GM19240 (cell line): ENCODE data around the gene PSMG1.

ENCODE experiments used
- DNase-seq: peaks from one replicate; pipeline ENCODE4 v3.0.0; 2011; ENCODE audit warnings: low spot score; ENCODE audit not compliant: insufficient read length

Gene PSMG1

DNA sequence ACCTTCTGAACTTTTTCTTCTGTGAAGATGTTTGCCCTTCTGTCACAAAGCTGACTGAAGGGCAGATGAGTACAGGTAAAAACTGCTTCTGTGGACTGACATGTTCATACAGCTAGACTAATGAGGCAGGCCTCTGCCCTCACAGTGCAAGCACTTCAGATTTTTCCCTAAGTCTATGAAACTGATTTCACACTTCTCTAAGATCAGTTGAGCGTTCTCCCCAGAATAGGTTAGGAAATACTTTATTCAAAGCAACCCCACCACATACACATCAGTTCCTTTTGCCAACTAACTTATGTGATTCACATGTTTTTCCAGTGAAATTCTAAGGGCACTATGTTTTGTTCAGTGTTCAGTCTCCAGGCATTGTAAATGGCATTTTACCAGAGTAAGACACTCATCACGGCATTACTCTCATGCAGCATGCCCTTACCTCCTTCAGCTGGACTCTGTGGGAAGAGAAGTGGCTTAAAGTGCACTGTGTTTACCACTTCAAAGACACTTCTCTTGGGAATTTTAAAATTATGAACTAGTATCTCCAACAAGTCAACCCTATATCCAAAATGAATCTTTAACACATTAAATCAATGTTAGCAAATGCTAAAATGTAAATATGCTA, 5.4 kb upstream of the PSMG1 start:
- DNase-seq = no peak

GRCh38 chr21:39187141-39187540, 3.9 kb upstream of the PSMG1 start:
- no peak for DNase-seq

GRCh38 chr21:39186676-39187075, 3.4 kb upstream of the PSMG1 start:
- no peak for DNase-seq

DNA sequence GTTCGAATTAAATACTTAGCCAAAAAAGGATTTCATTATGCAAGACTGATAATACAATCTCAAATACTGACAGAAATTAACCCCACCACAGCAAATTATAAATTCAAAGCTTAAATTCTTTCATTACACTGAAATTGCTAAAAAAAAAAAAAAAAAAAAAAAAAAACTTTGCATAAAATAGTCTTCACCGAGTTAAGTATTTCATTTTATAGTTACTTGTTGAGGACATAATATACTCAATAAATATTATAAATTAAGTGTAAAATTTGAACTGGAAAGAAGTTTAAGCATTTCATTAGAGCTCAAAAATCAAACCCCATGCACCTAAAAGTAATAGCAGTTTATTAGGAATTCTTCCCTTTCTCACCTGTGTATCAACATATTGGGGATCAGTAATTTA, 1.9 kb upstream of the PSMG1 start:
- DNase-seq = no peak

DNA sequence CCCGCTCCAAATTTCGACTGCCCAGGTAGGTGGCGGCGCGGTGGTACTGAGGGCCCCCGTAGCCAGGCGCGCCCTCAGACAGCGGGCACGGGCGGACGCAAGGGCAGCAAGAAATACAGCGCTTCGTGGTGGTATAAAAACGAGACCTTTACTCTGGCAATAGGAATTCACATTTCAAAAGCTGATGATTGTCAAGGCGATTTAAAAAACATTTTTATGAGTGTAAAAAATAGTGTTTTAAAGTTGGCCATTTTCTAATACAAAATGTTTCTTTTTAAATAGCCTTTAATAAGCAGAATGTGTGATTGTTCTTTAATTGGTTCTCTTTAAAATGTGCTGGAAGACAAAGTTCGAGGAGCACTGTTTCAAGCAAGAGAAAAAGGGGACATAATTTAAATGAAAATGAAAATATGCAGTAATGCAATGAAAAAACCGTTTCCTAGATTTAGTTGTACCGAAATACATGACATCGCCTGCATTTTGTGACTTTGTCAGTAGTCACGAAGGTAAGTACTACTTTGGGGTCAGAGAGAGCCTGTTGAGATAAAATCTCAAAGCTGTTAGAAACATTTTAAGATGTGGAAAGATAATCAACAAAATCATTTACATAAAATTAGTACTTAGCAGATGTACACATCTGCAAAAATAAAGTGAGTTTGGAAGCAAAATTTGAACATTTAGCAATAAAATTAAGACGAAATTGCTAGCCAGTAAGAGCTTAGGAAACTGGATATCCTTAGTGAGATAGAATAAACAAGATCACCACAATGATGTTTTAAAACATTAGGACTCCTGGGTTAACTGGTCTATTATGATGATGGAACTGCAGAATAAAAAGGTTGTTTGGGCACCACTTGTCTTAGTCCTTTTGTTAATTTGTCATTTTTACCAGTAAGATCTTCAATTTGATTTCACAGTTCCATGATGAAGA, 1.1 kb upstream of the PSMG1 start:
- no peak for DNase-seq

- DNase-seq = no peak
These were observed 573 bp downstream of the PSMG1 start for GRCh38 chr21:39182484-39183271.

DNA sequence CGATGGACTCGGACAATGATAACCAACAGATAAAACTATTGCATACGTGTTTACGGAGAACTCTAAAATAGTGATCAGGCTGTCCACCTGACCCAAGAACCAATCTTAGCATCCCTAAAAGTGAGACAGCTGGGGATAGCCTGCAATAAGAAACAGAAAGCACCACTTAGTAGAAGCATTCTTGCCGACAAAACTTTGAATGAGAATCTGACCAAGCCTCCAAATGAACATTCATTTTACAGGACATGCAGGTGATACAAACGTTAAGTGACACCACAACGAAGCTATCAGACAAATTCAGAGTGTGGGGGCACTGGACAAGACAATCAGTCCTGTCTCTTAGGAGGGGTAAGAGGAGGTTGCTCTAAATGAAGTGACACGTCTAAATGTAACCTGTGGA, 1.2 kb downstream of the PSMG1 start:
- no peak for DNase-seq

DNA sequence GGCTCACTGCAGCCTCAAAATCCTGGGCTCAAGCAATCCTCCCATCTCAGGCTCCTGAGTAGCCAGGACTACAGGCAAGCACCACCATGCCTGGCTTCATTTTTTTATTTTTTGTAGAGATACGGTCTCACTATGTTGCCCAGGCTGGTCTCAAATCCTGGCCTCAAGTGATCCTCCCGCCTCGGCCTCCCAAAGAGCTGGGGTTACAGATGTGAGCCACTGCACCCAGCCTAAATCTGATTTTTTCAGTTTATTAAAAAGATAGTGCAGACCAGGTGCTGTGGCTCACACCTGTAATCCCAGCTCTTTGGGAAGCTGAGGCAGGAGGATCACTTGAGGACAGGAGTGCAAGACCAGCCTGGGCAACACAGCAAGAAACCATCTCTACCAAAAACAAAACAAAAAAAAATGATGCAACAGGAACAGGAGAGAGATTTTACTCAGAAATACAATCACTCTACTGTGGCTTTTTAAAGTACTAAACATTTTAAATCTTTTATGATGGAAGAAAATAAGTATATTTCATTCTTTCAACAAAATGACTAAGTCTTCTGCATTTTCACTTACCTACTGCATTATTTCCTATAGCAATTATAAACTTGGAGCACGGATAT, 1.9 kb downstream of the PSMG1 start:
- no peak for DNase-seq

DNA sequence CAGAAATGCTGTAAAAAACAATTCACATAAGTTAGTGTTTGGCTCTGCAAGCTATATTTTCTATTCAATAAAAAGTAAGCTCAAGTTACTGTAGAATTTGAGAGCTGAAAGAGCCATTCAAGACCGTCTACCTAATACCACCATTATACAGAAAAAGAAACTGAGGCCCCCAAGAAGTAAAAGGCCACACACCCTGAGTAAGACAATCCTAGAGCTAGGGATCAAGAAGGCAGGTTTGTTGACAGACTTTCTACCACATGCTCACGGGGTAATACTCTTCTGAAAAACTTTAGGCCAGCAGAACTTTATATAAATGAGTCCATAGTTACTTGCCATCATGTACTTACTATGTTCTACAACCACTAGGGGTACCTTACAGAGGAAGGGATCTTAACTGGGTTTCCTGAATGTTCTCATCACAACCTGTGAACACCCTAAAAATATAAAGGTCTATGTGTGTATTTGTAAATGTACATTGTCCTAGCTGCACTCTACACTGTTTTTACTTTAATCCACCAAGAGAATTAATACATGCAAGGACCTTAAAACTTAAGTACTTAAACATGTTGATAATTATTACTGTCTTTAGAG, 2.7 kb downstream of the PSMG1 start:
- DNase-seq = no peak

DNA sequence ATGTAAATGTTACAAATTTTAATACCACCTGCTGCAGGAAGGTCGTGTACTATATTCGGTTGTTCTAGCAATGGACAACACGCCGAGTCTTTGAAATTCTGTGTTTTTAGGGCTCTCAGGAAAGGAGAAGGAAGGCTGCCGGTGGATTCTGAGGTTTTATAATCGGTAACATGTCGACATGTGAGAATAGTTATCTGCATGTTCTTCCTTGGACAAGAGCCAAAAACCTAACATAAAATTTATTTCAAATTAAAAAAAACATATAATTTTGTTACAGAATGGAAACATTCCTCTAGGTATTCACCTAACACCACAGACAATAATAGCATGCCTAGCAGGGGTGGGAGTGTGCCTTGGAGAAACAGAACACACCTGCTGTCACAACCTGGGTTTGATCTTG, 4.8 kb downstream of the PSMG1 start:
- DNase-seq = no peak

- no peak for DNase-seq
These were observed 7.0 kb downstream of the PSMG1 start for GRCh38 chr21:39176271-39176709.

DNA sequence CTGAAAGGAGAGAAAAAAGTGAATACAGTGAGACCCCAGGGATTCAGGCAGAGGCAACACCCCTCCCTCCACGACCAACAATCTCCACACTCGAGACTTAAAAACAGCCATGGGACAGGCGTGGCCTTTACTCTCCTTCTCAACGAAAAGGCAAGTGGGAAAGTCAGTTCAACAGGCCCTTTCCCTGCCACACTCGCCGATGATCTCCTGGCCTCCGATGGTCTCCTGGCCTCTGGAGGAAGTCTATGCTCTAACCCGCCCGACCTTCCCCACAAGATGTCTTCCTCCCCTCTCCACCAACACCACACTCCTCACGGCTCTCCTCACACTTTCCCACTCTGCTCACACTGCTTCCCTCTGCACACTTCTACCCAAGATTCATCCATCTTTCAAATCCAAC, 7.6 kb downstream of the PSMG1 start:
- DNase-seq = no peak

DNA sequence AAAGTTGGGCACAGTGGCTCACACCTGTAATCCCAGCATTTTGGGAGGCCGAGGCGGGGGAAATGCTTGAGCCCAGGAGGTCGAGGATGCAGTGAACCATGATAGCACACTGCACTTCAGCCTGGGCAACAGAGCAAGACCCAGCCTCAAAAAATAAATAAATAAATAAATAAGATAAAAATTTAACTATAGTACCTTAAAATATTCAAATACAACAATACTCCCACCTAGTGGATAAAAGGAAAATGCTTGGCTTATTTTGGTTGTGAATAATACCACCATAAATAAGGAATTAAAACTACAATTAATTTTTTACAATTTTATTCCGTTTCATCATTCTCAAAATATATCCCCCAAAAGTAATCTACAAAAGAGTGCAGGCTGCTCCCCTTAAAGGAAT, 8.1 kb downstream of the PSMG1 start:
- DNase-seq = no peak

GRCh38 chr21:39173716-39174680, 9.3 kb downstream of the PSMG1 start:
- DNase-seq = no peak

- no peak for DNase-seq
These were observed 13.3 kb downstream of the PSMG1 start for GRCh38 chr21:39169906-39170305.

- DNase-seq = no peak
These were observed 14.5 kb downstream of the PSMG1 start for GRCh38 chr21:39168800-39169199.

GRCh38 chr21:39164523-39164922, 18.7 kb downstream of the PSMG1 start:
- DNase-seq = no peak

GRCh38 chr21:39161064-39161463, 22.2 kb downstream of the PSMG1 start:
- DNase-seq = no peak

- no peak for DNase-seq
These were observed 23.7 kb downstream of the PSMG1 start for GRCh38 chr21:39159342-39160063.
